K562 (cell line): ENCODE data around the gene EFR3B. TPM values are rescaled to one million over a fixed set of nuclear protein-coding genes. Genes with fewer than 3 reads are reported as not detected.

Experiments used
- ATAC-seq: fragments of 200-7000 bp; cut with Tn5 transposase; 3 replicates; pipeline ENCODE4 v1.9.1; 2020; ENCODE audit warnings: moderate library complexity
- BruUV-seq: library from RNA; stranded (reverse); fragments of 400-500 nt; replicated peaks from 2 replicates; lab custom pipeline; 2021; lab: Mats Ljungman, UMichigan
- CTCF ChIA-PET: fragments of 300-600 bp; formaldehyde crosslinking; extraction: SDS; loops from one replicate; lab custom pipeline; 2021; ENCODE audit warnings: low intra/inter-chr PET ratio; lab: Yijun Ruan, JAX
- POLR2A ChIA-PET: fragments of 300-600, 350-650 bp; sonication (Branson Sonifier 250); formaldehyde crosslinking; extraction: SDS; loops from one replicate; lab custom pipeline; 2021; ENCODE audit warnings: antibody characterized with exemption, inconsistent platforms; lab: Yijun Ruan, JAX
- DNase-seq, 4 experiments: peaks; one replicate each; pipeline versions ENCODE4 v3.0.0 to v3.0.0-alpha.2; 2011 to 2018; ENCODE audit warnings: low spot score in 3 of 4, mixed read lengths in 3 of 4; ENCODE audit errors: extremely low read depth in 1 of 4
- FAIRE-seq: peaks from 2 replicates; lab custom pipeline; 2011; peaks lifted over from hg19 to GRCh38; lab: Jason Lieb, UNC
- H2AFZ ChIP-seq: 2 replicates; pipeline ENCODE4 v1.6.0; 2011; ENCODE audit warnings: low read depth, low read length, control low read depth, inconsistent platforms
- H3K27ac ChIP-seq: fragments of 200-600 bp; 3 replicates; pipeline ENCODE4 v1.8.0; 2011; ENCODE audit warnings: low read depth, mild to moderate bottlenecking, control low read depth, inconsistent platforms, low read length, moderate library complexity, mixed read lengths; ENCODE audit errors: extremely low read depth
- H3K27me3 ChIP-seq, 2 experiments: fragments of 300-600 bp in 1 of 2; 2 replicates in 1 of 2; 3 replicates in 1 of 2; pipeline versions ENCODE4 v1.6.0 to v1.8.0; 2011; ENCODE audit warnings: inconsistent platforms in 2 of 2, low read length in 2 of 2, mild to moderate bottlenecking in 1 of 2, mixed read lengths in 1 of 2, moderate library complexity in 1 of 2; ENCODE audit not compliant: control insufficient read depth in 2 of 2, insufficient read depth in 2 of 2
- H3K36me3 ChIP-seq: fragments of 300-600 bp; 3 replicates; pipeline ENCODE4 v1.8.0; 2011; ENCODE audit warnings: mild to moderate bottlenecking, low read length, inconsistent platforms; ENCODE audit not compliant: control insufficient read depth, insufficient read depth
- H3K4me1 ChIP-seq, 2 experiments: fragments of 200-600 bp in 1 of 2; replicated peaks in 1 of 2; 2 replicates in 1 of 2; 3 replicates in 1 of 2; pipeline versions ENCODE4 v1.5.1 to v1.8.0; 2011; ENCODE audit warnings: inconsistent platforms in 2 of 2, low read length in 2 of 2, mild to moderate bottlenecking in 1 of 2, mixed read lengths in 1 of 2, moderate library complexity in 1 of 2; ENCODE audit not compliant: control insufficient read depth in 2 of 2, insufficient read depth in 2 of 2
- H3K4me2 ChIP-seq: 2 replicates; pipeline ENCODE4 v1.6.1; 2011; ENCODE audit warnings: low read length, control low read depth, inconsistent platforms, mixed read lengths; ENCODE audit not compliant: insufficient read depth
- H3K4me3 ChIP-seq: fragments of 200-600 bp; sonication (generic), shearing (Covaris generic); 2 replicates; pipeline ENCODE4 v1.5.1; 2016; ENCODE audit warnings: control low read depth, inconsistent platforms
- H3K79me2 ChIP-seq: fragments of 200-600 bp; 3 replicates; pipeline ENCODE4 v1.8.0; 2011; ENCODE audit warnings: low read length, inconsistent platforms; ENCODE audit not compliant: control insufficient read depth, insufficient read depth
- H3K9ac ChIP-seq, 2 experiments: 2 replicates each; pipeline versions ENCODE4 v1.6.0 to v1.6.1; 2011; ENCODE audit warnings: low read depth in 2 of 2, low read length in 2 of 2, control low read depth in 1 of 2, inconsistent platforms in 1 of 2, mild to moderate bottlenecking in 1 of 2, mixed read lengths in 1 of 2; ENCODE audit not compliant: insufficient read depth in 1 of 2
- H3K9me1 ChIP-seq: one replicate; pipeline ENCODE4 v1.6.0; 2011; ENCODE audit warnings: inconsistent platforms, mild to moderate bottlenecking, low read length, moderate library complexity; ENCODE audit not compliant: control insufficient read depth, insufficient read depth
- H3K9me3 ChIP-seq: replicated peaks from 2 replicates; pipeline ENCODE4 v1.5.1; 2011; ENCODE audit warnings: low read depth, low read length, inconsistent platforms; ENCODE audit not compliant: control insufficient read depth, insufficient read depth
- H4K20me1 ChIP-seq: replicated peaks from 2 replicates; pipeline ENCODE4 v1.6.1; 2011; ENCODE audit warnings: low read length, inconsistent platforms, mixed read lengths; ENCODE audit not compliant: control insufficient read depth, insufficient read depth
- BRF2 ChIP-seq: IDR thresholded peaks from 3 replicates; pipeline ENCODE4 v1.6.1; 2011; ENCODE audit warnings: borderline replicate concordance, mild to moderate bottlenecking; ENCODE audit not compliant: insufficient read length, insufficient read depth
- C11orf30 ChIP-seq: fragments of 450-650 bp; IDR thresholded peaks from 2 replicates; pipeline ENCODE4 v1.6.1; 2016; ENCODE audit warnings: low read depth, mild to moderate bottlenecking
- TEAD2 ChIP-seq: fragments of 450-650 bp; IDR thresholded peaks from 2 replicates; pipeline ENCODE4 v1.6.1; 2016; ENCODE audit warnings: missing genetic modification characterization, control low read depth, missing compliant biosample characterization
- ZNF316 ChIP-seq: fragments of 450-650 bp; IDR thresholded peaks from 2 replicates; pipeline ENCODE4 v1.6.1; 2016
- WGBS: fragments of 100-300 bp; shearing (Covaris generic); methylation state at CpG from one replicate; pipeline ENCODE4 v1.1.6; 2016; ENCODE audit warnings: low coverage, mixed read lengths; ENCODE audit not compliant: insufficient coverage; ENCODE audit errors: missing lambda C conversion rate; 5-methylcytosine and 5-hydroxymethylcytosine counted together
- in situ Hi-C: fragments of 300-500 bp; cut with MboI; formaldehyde crosslinking; loops from 4 replicates; pipeline ENCODE4 v1.15.0; 2018; ENCODE audit warnings: inconsistent platforms, mixed read lengths
- intact Hi-C: fragments of 100-400 bp; cut with micrococcal nuclease; formaldehyde crosslinking; loops from 2 replicates; pipeline ENCODE4 v1.14.2; 2022
- polyA plus RNA-seq, 8 experiments: library from polyadenylated mRNA; depleted of rRNA in 4 of 8; stranded (reverse) in 5 of 8; unstranded in 3 of 8; fragments of >200 nt; fragmentation: Nextera tagmentation in 2 of 8; fragmentation: Illumina TruSeq in 1 of 8; extraction: Ambion mirVana in 2 of 8; extraction: Trizol in 1 of 8; gene quantifications; 2 replicates each; pipeline versions ENCODE4 v1.2.1 to v1.2.3, GENCODE V29; 2011 to 2014; ENCODE audit warnings: inconsistent platforms in 1 of 8, missing spikeins in 1 of 8
- total RNA-seq, 7 experiments: library from RNA; depleted of rRNA in 6 of 7; stranded (reverse); fragments of >200 nt in 6 of 7; fragmentation: Illumina TruSeq in 2 of 7; extraction: Trizol in 2 of 7; gene quantifications; 2 replicates each; pipeline versions ENCODE4 v1.2.1 to v1.2.3, GENCODE V29; 2011 to 2021; ENCODE audit warnings: low replicate concordance in 1 of 7

EFR3B gene
- total and polyA plus RNA-seq, 9 of the 15 experiments (the other 6 are each of a cell fraction or from before 2014, with no cell fraction given) = not detected

DNA sequence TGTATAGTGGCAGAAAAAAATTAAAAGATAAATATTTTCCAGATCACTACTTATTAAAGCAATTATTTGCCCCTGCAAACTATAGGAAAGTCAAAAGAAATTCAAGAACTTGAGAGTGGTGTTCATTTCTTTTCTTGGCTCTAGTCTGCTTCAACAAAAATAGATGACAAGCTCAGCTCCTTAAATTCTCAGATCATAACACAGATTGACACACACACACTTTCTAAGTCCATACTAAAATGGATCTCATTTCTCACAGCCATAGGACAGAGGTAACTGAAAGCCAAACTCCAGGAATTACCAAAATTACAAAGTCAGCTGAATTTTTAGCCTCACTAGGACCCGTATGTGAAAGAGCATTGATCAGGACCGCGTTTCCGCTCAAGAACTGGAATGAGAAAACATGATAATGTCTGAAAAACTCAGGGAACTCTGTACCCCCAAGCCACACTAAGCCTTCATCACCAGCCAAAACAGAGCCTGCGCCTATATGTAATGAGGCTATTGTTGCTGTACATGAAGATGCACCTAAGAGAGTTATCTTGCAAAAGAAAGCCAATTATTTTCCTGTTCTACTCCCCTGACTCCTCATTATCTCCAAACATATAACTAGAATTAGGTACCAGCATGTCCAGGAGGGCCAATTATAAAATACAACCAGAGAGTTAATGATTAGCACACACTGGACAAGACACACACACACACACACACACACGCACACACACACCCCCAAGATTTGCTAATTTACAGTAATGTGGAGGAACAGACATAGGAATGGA is 16.5 kb upstream of the EFR3B start:
- in situ Hi-C loops = no loop called here
- no peaks in the 10 kb centered on the region for H4K20me1 ChIP-seq
- H3K9ac ChIP-seq = no peak overlapping the region
- CTCF ChIA-PET = no interaction called here
- H3K9me3 ChIP-seq = no peaks in the 10 kb centered on the region
- no peak for ATAC-seq
- no peaks in the 10 kb centered on the region for H3K79me2 ChIP-seq
- no peak overlapping the region for H3K4me3 ChIP-seq
- no peak overlapping the region for H2AFZ ChIP-seq
- no peak overlapping the region for H3K4me2 ChIP-seq
- H3K27me3 ChIP-seq = peaks cover 14 to 38% of the 10 kb centered on the region in 2 experiments
- no peaks in the 10 kb centered on the region for H3K9me1 ChIP-seq
- no TSS peak for BruUV-seq
- intact Hi-C loops = no loop called here
- no peaks in the 10 kb centered on the region for H3K4me1 ChIP-seq
- DNase-seq = no peak
- TF ChIP-seq ZNF316 (peak; percentile 63), TEAD2 (no peak), BRF2 (no peak), C11orf30 (0 out of 2 replicates have a peak, but pooled peaks have one; percentile 35)
- POLR2A ChIA-PET = interaction anchor here (0.8 kb wide), 1 partner anchor 11 kb away, joined by 3 read pairs; no protein-coding TSS in a partner anchor
- WGBS = 4% methylated on average over 6 of the region's 6 CpGs
- no peak overlapping the region for H3K27ac ChIP-seq
- no peaks in the 10 kb centered on the region for H3K36me3 ChIP-seq
- no peak for FAIRE-seq
